Left ventricle myocardium superior (tissue), 1 donor: ENCODE measurements around the gene CCR6. TPM values are rescaled to one million over a fixed set of nuclear protein-coding genes. Genes with fewer than 3 reads are reported as not detected.

Source experiments
- ATAC-seq: fragments of 200-7000 bp; cut with Tn5 transposase; one replicate; pipeline ENCODE4 v1.9.1; 2020; ENCODE audit warnings: mild to moderate bottlenecking, moderate library complexity
- DNase-seq: peaks from one replicate; pipeline ENCODE4 v3.0.0-alpha.2; 2020
- intact Hi-C: fragments of 100-400 bp; cut with micrococcal nuclease; formaldehyde crosslinking; loops from one replicate; pipeline ENCODE4 v1.11.0; 2022
- total RNA-seq: library from RNA; stranded (reverse); fragmentation: NEBNext Ultra II Directional; extraction: Animal tissue kit (Norgen Biotek cat#: 25700); gene quantifications from one replicate; pipeline ENCODE4 v1.2.1, GENCODE V29; 2021
- donor health status: DM: no; HTN: yes; CAD: no; lungs with severe emphysema.

Gene CCR6
- total RNA-seq, 1 donor from 2014 or later, result not detected

DNA sequence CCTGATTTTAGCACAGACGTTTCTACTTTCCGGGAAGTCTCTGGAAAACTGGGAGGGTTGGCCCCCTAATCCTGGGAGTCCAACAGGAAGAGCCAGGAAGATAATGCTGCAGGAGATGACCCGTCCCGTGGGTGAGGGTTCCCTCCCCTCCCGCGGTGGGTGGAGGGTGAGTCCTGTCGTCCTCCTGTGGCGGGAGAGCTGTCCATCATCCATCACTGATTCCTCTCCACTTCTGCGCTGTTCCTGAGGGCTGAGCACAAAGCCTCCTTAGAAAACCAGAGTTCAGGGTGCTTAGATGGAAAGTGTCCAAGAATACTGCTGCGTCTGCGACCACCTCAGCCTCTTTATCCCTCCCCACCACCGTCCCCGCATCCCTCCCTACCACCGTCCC lies 6.1 kb upstream of the CCR6 start:
- ATAC-seq (no peak), DNase-seq (no peak)
- intact Hi-C loops, result no loop called here

- intact Hi-C loops, result no loop called here
- no peak for DNase-seq
- ATAC-seq, result no peak
Measured at GRCh38 chr6:167118006-167118405, 4.9 kb upstream of the CCR6 start.

- no peak for DNase-seq
- intact Hi-C loops, result no loop called here
- ATAC-seq, result no peak
Measured at GRCh38 chr6:167118839-167119238, 4.1 kb upstream of the CCR6 start.

- intact Hi-C loops, result no loop called here
- DNase-seq, result no peak
- ATAC-seq, result no peak
Measured at GRCh38 chr6:167119670-167120582, 3.0 kb upstream of the CCR6 start.

- ATAC-seq (no peak), DNase-seq (no peak)
- intact Hi-C loops, result no loop called here
Measured at GRCh38 chr6:167120583-167120903, 2.4 kb upstream of the CCR6 start.

DNA sequence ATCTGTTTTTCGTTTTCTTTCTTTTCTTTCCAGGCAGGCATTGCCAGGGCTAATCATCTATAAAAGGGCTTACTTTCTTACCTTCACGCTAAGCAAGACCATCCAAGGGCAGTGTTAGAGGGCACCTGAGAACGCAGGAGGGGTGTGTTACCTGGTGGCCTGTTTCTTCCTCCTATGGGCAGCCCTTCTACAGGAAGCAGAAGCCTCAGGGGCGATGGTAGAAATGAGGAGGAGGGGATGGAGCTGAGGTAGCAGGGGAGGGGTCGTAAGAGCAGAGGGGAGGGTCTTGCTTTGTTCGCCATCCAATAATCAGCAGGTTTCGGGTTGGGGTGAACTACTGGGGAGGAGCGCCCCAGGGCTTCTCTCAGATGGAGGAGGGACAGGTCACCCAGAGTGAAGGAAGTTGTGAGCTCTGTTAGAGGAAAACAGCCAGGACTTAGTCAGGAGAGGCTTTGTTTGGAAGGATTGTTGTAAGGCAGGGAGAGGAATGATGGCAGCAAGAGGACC lies 1.5 kb upstream of the CCR6 start:
- intact Hi-C loops, result no loop called here
- no peak for ATAC-seq
- DNase-seq, result no peak

DNA sequence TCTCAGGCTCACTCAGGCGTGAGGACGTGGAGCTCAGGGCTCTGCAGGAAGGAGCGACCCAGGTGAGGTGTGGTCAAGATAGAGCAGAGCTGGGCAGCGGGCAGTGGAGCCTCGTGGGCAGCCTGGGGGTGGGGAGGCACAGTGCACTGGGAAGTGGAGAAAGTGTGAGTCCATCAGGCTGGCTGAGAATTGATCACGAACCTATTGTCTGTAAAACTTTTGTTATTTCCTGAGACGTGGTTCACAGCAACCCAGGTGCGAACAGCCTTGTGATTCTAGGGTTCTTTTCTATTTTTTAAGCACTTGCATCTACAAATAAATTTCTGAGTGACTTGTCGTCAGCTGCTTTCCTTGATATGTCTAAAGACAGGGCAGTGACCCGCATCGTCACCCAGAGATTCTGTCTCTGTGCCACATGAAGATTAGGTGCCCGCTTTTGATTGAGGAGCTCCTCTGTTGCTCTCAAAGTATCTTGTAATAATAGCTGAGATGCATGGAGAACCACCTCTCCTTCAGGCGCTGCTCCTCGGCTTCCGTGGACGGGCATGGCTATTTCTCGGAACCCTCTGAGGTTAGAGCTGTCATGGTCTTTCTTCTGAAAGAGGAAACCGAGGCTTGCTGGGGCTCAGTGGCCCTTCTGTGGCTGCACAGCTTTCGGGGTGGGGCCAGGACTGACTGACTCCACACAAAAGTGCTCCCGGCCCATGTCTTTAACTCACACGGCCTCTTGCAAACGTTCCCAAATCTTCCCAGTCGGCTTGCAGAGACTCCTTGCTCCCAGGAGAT lies 662 bp upstream of the CCR6 start:
- DNase-seq (no peak), ATAC-seq (no peak)
- intact Hi-C loops, result no loop called here

GRCh38 chr6:167124753-167125152 lies 1.9 kb downstream of the CCR6 start:
- intact Hi-C loops, result no loop called here
- no peak for ATAC-seq
- DNase-seq, result no peak

- ATAC-seq, result no peak
- intact Hi-C loops, result no loop called here
- DNase-seq, result no peak
Measured at GRCh38 chr6:167125410-167125809, 2.5 kb downstream of the CCR6 start.

GRCh38 chr6:167125855-167126349 lies 3.0 kb downstream of the CCR6 start:
- intact Hi-C loops, result no loop called here
- ATAC-seq (no peak), DNase-seq (no peak)

GRCh38 chr6:167127785-167128531 lies 5.1 kb downstream of the CCR6 start:
- ATAC-seq (no peak), DNase-seq (no peak)
- intact Hi-C loops, result no loop called here

GRCh38 chr6:167129159-167129558 lies 6.3 kb downstream of the CCR6 start:
- no peak for ATAC-seq
- DNase-seq, result no peak
- intact Hi-C loops, result no loop called here

DNA sequence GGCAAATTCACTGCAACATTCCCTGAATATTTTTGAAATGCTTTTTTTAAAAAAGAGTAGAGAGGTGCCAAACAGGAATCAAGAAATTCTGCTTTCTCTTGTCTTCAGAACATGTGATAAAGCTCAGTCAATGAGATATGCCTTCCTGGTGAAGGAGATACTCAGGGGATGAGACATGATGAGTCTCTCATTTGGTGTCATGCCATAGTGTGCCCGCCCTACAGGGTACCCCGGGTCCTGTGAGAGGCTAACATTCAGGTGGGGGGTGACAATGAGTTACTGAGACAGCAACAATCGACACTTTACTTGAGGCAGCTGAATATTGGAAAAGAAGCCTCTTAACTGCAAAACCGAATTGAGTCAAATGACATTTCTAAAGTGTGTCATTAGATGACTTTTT lies 6.7 kb downstream of the CCR6 start:
- DNase-seq (no peak), ATAC-seq (no peak)
- intact Hi-C loops, result no loop called here

GRCh38 chr6:167130008-167130677 lies 7.2 kb downstream of the CCR6 start:
- ATAC-seq, result no peak
- no peak for DNase-seq
- intact Hi-C loops, result no loop called here

- ATAC-seq, result no peak
- no peak for DNase-seq
- intact Hi-C loops, result no loop called here
Measured at GRCh38 chr6:167130712-167131684, 8.1 kb downstream of the CCR6 start.

GRCh38 chr6:167134448-167135328 lies 11.8 kb downstream of the CCR6 start:
- DNase-seq (no peak), ATAC-seq (no peak)
- intact Hi-C loops, result no loop called here

- no peak for DNase-seq
- ATAC-seq, result no peak
- intact Hi-C loops, result no loop called here
Measured at GRCh38 chr6:167136376-167136775, 13.5 kb downstream of the CCR6 start.
